ENCODE data around the gene PBX4.

The PBX4 gene

DNA sequence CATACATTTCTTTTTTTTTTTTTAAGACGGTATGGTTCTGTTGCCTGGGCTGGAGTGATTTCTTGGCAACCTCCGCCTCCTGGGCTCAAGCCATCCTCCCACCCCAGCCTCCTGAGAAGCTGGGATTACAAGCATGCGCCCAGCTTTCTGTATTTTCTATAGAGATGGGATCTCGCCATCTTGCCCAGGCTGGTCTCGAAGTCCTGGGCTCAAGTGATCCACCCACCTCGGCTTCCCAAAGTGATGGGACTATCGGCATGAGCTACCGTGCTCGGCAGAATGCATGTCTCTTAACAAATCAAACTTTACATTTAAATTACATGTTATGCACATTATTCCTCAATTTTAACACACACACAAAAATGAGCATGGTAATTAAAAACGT is 101.3 kb downstream of the PBX4 start:
- DNase-seq: no peak

DNA sequence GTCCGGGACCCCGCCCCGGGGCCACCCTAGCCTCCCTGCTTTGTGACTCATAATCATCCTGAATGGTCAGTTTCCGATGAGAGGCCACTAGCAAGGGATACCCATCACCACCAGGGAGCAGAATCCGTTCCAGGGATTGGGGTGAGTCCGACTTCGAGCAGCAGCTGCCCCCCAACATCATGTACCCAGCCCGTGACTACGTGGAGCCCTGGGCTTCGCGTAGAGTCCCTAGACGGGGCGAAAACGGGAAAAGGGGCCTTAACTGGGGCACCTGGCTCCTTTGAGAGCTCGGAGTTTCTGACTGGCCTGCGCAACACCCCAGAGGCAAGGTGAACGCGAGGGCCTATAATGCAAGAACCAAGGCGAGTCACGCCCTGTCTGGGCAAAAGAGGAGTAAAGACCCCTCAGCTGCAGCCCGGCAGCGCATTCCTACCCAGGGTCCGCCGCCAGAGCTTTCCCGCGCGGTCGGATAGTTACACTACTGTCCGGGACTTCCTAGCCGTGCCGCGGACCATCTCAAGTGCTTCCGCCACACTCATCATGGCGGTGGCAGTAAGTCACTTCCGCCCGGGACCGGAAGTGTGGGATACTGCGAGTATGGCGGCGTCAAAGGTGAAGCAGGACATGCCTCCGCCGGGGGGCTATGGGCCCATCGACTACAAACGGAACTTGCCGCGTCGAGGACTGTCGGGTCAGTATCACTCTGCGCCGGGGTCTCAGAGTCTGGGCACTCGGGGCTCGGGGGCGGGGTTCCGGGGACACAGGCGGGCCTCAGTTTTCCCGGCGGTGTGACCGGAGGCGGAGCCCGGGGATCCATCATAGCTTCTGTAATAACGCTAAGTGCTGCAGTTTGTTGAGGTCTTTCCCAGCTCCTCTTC is 102.6 kb downstream of the PBX4 start, which contains the start of gene NDUFA13:
Gene NDUFA13 (plus strand): TSS at position 584 of the 878 bp plus-strand sequence. CDS start 14 bp downstream, at position 598.
- DNase-seq: peak; percentile 65

DNA sequence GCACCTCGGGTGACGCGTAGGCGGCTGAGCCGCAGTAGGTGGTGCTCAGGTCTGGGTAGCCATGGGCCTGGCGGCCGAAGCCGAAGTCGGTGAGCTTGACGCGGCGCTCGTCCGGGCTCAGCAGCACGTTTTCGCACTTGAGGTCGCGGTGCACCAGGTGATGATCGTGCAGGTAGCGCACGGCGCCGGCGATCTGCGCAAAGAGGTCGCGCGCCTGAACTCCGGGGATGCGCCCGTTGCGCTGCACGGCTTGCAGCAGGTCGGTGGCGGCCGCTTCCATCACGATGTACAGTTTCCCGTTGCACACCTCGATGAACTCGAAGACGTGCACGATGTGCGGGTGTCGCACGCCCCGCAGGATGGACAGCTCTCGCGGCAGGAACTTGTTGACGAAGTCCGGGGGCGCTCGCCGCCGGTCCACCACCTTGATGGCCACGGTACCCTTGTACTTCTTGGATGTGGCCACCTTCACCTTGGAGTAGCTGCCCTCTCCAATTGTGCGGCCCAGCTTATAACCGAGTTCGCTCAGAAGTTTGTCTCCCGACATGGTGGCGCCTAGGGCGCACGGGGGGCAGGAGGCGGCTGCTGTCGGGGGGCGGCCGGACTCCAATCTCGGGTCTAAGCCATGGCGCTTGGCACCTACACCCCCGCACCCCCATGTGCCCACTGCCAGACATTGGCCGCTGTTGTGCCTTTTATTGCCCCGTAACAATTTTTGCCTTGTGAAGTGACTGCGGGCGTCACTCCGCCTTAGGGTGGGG is 103.4 kb downstream of the PBX4 start, which contains the start of gene TSSK6:
Gene TSSK6 (minus strand): TSS at position 668 of the 761 bp plus-strand sequence. CDS start 121 bp downstream, at position 547.
- DNase-seq: no peak

DNA sequence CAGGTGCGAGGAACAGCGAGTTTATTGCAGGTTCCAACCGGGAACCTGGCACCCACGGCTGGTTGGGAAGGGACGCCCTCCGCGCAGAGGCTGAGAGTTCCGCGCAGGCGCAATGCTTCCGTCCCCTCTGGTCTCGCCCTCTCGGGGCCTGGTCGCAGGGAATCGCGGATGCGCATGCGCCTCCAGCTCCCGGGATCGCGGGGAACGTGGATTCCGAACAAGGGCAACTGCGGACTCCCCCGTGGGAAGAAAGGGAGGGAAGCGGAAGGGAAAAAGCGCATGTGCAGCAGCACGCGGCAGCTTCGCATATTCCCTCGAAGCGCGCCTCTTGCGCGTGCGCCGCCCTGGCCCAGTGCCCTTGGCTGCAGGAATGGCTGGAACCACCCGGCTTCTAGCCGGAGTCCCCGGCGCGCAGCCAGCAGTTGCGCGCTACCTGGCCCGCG is 104.3 kb downstream of the PBX4 start:
- no peak for DNase-seq

DNA sequence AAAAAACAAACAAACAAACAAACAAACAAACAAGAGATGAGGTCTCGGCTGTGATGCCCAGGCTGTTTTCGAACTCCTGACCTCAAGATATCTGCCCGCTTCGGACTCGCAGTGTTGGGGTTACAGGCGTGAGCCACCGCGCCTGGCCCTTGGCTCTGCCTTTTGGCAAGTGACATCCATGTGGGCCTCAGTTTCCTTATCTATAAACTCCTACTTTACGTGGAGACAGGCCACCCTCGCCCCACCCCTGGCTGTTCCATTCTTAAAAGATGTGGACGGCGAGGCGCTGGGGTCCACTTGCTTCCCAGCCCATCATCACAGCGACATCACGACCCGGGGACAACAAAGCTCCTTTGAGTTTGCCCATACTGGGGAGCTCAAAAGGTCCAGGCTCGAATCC is 104.8 kb downstream of the PBX4 start:
- DNase-seq: no peak
